DMS114 treated with DMSO at 0.1 percent for 48 hours (cell line): ENCODE results near the gene CDC45.

Experiments
- DNase-seq: peaks from one replicate; lab custom pipeline; 2025; ENCODE audit not compliant: unreplicated experiment; lab: John Stamatoyannopoulos, UW

CDC45 gene

DNA sequence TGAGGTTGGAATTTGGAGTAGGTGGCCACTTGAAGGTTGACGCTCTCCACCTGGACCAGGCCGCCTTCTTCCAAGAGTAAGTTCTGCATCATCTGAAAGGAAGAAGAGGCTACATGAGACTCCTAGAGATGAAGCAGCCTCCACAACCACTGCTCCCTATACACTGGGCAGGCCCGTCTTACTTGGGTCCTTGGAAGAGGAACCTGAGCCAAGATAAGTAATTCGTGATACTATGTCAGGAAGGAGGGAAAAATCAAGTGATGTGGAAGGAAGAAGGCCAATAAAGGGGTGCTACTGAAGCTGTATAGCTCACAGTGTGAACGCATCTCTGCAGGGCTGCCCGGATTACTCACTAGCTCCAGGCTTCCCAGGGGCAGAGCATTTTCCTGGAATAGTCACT lies 11.8 kb upstream of the CDC45 start:
- no peak for DNase-seq

DNA sequence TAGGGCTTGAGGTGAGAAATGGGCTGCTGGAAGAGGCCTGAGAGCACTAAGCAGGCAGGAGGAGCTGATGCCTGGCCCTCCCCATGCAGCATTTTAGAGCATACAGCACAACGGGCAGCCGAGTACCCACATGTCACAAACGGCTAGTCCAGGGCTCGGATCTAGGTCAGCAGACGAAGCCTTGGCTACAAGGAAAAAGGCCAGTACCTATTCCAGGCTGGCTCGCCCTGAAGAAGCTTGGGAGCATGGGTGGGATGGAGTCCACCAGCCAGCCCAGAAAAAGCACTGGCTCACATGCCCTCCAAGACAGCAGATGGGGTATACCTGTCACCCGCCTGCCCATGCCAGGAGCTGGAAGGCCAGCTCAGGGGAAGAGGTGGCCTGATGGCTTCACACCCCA lies 10.3 kb upstream of the CDC45 start:
- no peak for DNase-seq

DNA sequence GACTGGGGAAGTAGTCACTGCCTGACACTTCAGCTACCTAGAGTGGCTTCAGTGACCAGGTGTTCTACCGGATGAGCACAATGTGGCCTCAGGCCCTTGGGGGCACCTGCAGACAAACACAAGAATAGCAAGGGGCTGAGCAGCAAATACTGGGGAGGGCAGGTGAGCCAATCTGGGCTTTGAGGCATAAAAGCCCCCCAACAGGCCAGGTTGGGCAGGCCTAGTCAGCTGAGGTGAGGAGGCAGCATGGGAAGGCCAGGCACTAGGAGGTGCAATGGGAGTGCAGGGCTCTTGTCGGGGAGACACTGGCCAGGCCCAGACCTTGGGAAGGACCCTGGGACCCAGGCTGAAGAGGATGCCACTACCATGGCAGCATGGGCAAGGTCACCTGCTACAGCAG lies 9.7 kb upstream of the CDC45 start:
- DNase-seq = no peak

DNA sequence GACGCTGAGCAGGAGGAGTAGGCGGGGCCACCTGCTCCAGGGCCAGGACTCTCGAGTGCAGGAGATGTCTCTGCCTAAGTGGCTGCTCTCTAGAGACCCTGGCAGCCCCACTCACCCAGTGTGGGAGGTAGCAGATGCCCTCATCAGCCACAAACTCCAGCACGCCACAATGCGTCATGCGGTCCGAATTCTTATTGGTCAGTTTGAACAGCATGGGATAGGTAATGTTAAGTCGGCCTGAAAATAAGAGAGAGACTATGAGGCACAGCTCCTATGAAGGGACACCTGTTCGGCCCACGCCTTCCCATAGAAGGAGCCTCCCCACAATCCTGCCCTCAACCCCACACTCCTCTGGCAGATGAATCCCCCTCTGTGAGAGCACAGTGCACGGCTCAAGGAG lies 8.1 kb upstream of the CDC45 start:
- no peak for DNase-seq

DNA sequence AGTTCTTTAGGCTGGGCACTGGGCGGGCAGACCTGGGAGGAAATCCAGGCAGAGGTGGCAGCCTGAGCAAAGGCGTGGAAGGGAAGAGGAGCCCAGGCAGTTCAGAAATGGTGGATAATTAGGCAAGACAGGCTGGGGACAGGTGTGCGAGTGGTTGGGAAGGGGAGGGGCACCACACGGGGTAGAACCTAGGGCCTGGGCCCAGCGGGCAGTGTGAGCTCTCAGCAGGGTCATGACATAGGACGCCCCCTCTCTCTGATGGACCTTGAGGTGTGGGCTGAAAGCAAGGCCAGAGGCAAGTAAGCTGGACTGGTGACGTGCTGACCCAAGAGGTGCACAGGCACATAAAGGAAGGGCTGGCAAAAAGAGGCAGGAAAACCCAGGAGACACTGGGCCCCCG lies 7.5 kb upstream of the CDC45 start:
- no peak for DNase-seq

DNA sequence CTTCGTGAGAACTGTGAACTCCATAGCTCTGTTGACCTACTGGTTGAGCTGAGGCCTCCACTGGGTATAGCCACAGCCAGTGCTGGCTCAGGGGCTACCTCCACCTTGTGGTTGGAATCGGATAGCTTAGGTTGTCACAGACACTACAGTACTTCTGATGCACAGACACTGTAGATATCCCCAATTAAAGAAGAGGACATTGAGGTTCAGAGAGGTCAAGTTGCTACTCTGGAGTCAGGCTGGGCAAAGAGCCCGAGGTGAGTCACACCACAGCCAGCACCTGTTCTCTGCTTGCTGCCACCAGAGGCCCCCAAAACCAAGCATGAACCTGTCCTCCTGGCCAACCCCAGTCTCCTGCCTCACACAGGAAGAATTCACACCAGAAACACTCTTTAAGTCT lies 6.1 kb upstream of the CDC45 start:
- DNase-seq = no peak

DNA sequence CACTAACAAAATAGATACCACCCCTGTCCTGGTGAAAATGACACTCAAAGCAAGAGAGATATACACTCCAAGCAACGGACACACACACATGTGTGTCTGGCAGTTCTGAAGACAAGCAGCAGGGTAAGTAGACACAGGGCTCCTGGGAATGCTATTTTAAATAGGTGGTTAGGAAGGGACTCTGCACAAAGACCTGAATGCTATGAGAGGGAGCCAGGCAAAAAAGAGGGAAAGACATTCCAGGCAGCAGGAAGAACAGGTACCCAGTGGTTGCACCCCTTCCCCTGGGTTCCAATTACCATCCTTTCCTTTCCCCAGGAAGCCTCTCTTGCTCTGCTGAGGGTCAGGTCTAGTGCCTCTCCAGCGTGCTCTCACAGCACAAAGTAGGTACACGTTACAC lies 3.7 kb upstream of the CDC45 start:
- no peak for DNase-seq

DNA sequence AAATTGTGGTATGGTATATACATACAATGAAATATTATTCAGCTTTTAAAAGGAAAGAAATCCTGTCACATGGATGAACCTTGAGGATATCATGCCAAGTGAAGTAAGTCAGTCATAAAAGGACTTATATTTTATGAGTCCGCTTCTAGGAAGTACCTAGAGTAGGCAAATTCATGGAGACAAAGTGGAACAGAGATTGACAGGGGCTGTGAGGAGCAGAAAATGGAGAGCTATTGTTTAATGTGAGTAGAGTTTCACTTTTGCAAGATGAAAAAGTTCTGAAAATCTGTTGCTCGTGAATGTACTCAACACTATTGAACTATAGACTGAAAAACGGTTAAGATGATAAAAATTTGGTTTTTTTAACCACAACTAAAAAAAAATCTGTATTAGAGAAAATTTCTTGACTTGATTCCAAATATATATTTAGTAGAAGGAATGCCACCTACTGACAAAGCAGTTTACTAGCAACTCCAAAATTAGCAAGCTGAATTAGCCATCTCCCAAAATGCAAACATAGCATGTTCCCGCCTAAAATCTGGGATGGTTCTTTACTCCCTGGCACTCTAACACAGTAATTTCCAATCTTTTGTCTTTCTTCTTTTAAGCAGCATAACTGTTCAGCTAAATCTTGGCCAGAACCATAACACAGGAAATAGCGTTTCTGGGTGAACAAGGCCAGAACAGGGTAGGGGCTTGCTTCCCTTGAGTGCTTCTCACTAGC lies 2.2 kb upstream of the CDC45 start:
- no peak for DNase-seq

DNA sequence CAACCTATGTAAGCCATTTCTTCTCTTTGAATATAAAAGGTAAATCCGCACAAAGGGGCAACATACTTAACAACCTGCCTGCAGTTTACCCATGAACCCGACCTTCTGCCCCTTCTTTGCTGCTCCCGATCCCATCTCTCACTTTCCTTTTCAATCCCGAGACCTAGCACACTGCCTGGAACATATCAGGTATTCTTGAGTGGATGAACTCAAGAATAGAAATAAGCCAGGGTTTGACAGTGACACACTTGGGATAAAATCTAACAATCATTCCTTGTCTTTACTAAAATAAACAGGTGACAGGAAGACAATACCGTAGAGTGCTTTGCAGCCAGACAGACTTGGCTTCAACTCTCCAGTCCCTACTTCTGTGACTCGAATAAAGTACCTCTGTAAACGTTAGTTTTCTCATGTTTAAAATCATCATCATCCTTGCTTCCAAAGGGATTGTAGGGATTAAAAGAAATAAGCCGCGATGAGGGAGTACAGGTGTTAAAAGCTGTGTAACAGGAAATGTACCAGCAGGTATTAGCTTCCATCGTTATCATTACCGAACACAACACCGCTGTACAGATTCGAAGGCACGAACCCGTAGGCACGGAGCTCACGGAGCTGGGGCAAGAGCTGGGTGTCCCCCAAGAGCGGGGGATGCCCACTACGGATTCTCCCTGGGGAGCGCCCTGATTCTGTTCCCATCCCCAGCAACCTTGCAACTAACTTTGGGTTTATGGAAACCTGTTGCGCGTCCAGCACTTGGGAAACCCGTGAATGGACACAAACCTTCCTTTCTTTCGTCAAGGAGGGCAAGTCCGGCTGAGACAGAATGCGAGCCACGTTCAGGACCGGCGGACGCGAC lies 1.4 kb upstream of the CDC45 start:
- DNase-seq = no peak

DNA sequence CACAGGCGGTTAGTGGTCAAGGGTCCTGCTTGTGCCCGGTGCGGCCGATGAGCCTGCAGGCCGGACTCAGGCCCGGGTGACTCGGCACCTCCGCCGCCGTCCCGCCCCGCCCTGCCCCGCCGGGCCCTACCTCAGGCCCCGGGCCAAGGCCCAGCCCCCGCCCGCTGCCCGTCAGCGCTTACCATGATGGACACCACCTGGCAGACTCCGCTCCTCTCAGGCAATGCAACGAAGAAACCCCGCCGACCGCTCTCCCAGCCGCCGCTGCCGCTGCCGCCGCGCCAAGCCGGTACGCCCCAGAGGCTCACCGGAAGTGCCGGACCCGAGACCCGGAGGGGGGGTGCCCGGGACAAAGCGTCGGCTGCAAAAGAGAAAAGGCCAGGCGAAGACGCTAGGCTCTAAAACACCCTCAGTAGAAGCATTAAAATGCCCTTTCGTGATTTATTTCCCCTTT lies 792 bp upstream of the CDC45 start, which contains the start of gene UFD1:
Gene UFD1 (minus strand): TSS at position 293 of the 454 bp plus-strand sequence. CDS start 108 bp downstream, at position 185.
- DNase-seq = peak; percentile 84

DNA sequence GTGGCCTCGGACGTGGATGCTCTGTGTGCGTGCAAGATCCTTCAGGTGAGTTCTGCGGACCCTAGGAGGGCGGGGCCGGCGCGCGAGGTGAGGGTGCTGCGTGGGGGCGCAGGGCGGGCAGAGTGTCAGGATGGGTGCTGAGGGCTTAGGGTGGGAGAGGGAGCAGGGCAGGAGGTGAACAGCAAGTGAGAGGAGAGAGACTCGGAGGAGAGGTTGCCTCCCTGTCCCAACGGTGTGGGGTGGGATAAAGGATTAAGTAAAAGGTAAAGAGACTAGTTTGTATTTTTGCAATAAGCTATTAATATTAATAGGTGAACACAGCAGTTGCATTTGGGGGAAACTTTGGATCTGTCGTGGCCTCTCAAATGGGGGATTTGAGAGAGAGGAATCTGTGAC lies 451 bp downstream of the CDC45 start:
- no peak for DNase-seq

DNA sequence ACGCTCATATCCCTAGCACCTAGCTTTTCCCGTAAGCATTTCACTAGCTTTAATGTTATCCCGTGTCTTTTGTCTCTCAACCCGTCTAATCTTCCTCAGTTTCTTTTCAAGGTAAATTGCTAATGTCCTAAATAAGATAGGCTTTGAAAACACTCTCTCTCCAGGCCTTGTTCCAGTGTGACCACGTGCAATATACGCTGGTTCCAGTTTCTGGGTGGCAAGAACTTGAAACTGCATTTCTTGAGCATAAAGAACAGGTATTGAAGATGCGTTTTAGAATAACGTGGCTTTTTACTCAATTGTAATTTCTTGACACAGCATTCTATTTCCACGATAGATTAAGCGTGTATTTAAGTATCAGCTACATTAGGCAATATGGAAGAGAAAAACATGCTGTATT lies 1.1 kb downstream of the CDC45 start:
- DNase-seq = no peak

DNA sequence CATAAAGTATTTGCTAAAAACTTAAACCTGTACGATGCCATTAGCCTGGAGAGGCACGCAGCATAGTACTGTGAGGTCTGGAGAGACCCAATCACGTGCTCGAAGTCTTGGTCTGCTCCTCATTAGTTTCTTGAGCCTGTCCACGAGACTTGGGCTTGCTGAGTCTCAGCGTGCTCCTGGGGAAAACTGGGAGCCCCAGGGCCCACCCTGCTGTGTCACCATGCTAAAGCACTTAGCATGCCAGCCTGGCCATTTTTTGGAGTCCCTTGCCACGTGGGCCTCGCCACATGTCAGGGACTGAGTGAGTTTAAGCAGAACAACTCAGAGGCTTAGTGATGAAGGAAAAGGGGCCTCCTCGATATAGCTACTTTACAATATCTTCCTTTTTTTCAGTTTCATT lies 2.6 kb downstream of the CDC45 start:
- no peak for DNase-seq

DNA sequence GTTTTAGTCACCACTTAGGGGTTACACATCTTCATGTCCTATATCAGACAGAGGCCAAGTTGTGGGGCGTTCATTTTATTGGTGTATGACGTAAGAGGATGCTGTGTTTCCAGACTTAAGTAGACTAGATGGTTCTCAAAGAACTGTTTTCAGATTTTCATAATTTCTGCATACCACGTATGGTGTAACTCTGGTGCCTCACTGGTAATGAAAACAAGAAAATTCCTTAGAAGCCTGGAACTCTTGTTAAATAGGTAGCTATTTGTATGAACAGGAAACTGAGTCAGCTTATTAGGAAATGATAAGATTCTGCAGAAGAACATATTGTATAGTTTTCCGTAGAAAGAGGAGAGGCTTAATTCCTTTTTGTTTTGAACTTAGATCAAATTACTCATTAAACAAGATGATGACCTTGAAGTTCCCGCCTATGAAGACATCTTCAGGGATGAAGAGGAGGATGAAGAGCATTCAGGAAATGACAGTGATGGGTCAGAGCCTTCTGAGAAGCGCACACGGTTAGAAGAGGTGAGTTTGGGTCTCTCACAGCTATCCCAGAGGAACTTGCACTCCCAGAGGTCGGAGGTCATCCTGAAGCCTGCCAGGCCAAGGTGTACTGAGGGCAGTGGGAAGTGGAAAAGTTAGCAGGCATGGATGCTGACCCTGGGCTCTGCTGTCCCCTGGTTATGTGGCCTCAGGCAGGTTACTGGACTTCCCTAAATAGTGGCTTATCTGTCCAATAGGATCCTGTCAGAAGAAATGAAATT lies 3.9 kb downstream of the CDC45 start:
- no peak for DNase-seq

DNA sequence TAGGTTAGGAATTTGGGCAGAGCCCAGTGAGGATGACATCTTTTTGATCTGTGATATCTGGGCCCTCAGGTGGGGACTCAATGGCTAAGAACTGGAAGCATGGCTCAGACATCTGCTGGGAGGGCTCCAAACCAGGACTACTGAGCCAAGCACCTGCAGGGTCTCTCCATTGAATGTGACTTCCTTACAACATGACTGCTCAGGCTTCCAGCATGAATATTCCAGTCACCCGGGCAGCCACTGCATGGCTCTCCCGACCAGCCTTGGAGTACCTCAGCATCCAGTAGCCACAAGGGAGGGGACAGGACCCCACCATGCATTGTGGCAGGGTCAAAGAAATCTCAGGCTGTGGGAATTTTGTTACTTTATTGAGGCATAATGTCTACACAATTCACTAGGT lies 8.6 kb downstream of the CDC45 start:
- no peak for DNase-seq

DNA sequence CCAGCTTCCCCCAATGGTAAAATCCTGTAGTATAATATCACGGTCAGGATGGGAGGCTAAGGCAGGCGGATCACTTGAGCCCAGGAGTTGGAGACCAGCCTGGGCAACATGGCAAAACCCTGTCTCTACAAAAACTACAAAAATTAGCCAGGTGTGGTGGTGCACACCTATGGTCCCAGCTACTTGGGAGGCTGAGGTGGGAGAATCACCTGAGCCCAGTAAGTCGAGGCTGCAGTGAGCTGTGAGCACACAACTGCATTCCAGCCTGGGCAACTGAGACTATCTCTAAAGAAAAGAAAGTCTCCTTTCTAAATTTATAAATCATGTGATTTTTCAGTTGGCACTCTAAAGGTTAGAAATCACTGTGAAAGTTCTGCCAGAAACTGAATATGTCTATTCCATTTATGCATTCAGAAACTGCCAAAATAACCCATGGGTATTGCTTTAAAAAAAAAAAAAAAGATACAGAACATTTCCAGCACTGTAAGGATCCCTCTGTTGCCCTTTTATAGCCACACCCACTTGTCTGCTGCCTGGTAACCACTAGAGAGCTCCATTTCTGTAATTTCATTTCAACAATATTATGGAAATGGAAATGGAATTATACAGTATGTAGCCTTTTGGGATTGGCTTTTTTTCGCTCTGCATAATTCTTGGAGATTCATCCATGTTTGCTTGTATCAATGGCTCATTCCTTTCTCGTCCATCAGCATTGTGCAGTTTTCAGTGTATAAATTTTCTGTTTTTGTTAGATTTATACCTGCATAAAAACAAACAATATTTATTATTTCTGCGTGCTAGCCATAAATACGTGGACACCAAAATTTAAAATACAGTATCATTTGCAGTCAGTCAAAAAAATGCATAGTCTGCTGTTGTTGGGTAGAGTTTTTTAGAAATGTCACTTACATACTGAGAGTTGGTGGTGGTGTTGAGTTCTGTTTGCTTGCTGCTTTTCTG lies 9.4 kb downstream of the CDC45 start:
- DNase-seq = peak; percentile 8

DNA sequence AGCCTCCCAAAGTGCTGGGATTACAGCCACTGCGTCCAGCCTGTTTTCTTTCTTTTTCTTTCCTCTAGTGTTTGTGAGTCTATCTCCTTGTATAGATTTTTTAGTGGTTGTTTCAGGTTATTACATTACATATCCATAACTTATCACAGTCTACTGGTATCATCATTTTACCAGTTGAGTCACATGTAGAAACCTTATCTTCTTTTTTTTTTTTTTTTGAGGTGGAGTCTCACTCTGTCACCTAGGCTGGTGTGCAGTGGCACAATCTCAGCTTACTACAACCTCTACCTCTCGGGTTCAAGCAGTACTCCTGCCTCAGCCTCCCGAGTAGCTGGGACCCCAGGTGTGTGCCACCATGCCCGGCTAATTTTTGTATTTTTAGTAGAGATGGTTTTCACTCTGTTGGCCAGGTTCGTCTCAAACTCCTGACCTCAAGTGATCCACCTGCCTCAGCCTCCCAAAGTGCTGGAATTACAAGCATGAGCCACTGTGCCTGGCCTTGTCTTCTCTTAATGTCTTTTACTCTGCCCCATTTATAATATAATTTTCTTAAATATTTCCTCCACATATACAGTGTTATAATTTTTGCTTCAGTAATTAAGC lies 11.0 kb downstream of the CDC45 start:
- DNase-seq = no peak

DNA sequence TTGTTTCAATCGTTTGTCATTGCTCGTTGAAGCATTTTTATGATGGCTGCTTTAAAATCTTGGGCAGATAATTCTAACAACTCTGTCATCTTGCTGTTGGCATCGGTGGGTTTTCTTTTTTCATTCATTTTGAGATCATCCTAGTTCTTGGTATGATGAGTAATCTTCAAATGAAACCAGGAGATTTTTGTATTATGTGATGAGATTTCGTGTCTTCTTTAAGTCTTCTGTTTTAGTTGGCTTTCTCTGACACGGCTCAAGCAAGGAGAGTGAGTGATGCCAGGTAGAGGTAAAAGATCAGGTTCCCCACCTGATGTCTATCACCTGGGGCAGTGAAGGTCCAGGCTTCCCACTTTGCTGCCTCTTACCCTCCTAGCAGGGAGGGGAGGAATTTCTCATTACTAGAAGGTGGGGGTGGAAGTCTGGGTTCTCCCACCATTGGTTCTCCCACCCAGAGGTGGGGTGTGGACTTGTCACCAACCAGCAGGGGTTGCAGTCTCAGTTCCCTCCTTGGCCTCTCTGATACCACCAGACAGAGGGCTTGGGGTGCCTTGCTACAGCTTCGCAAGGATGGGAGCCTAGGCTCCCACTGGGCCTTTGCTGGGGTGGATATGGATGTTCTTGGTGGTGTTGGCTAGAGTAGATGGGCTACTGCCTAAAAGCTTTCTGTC lies 12.9 kb downstream of the CDC45 start:
- DNase-seq = no peak

DNA sequence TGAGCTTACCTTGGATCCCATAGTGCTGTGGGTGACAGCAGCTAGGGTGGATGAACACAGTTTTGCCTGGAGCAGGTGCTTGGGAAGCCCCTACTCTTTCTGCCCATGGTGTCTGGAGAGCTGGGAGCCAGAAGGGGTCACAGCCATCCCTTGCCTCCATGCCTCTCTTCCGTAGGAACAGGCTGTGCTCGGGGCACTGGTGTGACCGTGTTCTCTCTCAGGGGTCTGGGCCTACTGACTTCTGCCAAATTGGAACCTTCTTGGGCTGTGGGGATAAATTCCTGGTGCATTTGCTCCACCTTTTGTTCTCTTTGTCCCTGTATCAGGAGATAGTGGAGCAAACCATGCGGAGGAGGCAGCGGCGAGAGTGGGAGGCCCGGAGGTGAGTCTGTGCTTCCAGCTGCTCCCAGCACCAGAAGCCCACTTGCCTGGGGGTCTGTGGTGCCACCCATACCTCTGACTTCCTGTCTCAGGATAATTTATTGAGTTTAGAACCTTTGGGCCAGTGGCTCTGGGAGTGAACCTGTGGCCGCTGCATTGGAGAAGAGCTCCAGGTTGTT lies 14.4 kb downstream of the CDC45 start:
- no peak for DNase-seq
